GDM1 (cell line): ENCODE measurements around the gene LRRN4.

Source experiments
- DNase-seq: peaks from one replicate; lab custom pipeline; 2025; lab: John Stamatoyannopoulos, UW

The LRRN4 gene

DNA sequence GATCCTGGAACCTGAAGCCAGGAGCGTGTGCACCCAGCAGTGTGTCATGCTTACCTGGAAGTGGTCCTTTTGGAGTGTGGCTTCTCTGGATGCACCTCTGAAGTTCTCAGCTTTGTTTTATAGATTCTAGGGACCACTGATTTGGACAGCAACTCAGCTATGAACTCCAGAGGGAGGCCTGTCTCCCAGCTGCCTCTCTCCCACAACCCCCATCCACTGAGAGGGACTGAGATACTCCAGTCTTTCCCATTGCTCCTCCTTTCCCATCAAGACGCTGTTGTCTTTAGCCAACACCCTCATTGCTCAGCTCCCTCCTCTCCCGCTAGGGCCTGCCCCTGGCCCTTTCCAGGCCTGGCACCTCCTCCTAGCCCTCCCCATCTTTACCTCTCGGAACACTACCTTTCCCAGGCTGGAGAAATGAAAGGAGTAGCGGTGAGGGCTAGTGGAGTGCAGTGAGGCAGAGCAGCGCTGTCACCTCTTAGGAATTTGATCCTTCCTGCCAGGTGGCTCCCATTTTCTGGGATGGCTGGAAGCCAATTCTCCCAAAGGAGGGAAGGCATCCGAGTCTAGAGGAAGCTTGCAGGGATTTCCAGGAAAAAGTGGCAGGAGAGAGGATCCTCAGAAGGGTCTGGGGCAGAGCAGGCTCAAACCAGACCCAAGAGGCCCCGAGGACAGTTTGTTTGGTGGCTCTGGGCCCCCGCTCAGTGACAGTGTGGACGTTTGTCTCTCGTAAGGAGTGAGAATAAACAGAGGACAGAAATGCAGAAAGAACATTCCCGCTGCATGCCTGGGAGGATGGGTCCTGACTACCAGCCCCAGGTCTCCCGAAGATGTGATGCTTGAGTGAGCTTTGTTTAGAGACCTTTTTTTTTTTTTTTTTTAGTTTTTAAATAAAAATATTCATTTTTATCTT is at the start of gene LRRN4:
Gene LRRN4, minus strand, starts transcription at position 285 of the 913 bp plus-strand sequence. CDS start 1,261 bp downstream, outside the sequence.
- DNase-seq = no peak

DNA sequence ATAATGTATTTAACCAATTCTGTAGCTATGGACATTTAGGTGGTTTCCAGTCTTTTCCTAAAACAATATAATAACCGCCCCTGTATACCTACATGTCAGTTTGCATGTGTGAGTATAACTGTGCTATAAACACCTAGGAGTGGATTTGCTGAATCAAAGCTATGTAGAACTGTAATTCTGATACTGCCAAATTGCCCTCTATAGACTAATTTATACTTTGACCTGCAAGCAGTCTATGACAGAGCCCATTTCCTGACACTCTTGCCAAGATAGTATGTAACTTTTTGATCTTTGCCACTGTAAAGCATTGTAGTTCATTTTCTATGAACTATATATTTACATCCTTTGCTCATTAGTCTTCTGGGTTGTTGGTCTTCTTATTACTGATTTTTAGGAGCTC is 49.4 kb upstream of the LRRN4 start:
- no peak for DNase-seq

DNA sequence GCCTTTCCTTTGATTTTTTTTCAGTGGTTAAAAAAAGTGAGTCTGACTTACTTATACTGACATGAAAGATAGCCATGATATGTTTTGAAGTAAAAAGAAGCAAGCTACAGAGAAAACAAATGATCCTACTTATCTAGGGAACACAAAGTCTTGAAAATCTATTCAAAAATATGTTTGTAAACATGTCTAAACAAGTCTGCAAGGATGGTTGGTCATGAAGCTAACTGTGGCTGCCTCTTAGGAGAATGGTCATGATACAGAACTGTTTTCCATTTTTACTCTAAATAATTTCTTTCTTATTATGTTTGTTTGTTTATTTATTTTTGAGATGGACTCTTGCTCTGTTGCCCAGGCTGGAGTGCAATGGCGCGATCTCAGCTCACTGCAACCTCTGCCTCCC is 47.5 kb upstream of the LRRN4 start:
- DNase-seq = no peak

DNA sequence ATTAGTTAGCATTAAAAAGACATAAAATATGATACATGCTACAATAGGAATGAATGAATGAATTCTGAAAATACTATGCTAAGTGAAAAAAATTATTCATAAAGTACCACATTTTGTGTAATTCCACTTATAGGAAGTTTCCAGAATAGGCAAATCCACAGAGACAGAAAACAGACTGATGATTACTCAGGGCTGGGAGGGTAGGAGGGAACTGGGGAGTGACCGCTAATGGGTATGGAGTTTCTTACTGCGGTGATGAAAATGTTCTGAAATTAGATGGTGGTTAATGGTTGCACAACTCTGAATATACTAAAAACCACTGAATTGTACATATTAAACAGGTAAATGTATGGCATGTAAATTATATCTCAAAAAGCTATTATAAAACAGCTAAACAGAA is 46.4 kb upstream of the LRRN4 start:
- no peak for DNase-seq

DNA sequence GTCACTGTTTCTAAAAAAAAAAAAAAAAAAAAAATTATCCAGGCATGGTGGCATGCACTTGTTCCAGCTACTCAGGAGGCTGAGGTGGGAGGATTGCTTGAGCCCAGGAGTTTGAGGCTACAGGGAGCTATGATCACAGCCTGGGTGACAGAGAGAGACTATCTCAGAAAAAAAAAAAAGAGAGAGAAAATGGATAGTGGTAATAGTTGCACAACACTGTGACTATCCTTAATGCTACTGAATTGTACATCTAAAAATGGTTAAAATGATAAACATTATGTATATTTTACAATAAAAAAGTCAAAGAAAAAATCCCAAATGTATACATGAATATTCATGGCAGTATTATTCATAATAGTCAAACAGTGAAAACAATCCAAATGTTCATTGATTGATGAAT is 46.0 kb upstream of the LRRN4 start:
- DNase-seq = no peak

DNA sequence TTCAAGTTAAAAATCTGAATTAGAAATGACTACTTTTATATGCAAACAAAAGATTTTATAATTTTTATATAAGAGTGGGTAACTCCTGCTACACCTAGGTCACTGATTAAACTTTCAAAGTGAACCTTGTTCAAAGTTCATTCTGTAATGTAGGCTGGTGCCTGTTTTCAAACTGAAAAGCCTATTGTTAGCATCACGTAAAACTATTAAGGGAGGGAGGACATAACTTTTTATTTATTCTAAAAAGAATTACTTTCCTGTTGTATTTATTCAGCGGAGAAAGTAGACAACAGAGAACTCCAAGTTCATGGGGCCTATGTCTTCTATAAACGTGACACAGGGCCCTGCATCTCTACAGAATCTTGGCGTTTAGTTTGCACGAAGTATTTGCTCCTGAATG is 41.5 kb upstream of the LRRN4 start:
- DNase-seq = no peak

DNA sequence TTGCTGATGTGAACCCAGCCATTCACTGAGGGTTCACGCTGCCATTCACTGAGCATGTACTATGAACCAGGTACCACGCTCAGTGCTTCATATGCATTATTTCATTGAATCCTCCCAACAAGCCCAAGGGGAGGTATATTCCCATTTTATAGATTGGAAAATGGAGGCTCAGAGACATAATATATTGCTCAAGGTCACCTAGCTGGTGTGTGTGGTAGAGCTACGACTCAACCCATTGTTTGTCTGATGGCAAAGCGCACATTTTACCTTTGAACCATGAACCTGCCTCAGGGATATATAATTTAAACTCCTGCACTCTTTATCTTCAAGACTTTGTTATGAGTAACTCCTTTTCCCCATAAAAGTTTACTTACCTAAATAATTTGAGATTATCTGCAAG is 40.7 kb upstream of the LRRN4 start:
- DNase-seq = no peak

DNA sequence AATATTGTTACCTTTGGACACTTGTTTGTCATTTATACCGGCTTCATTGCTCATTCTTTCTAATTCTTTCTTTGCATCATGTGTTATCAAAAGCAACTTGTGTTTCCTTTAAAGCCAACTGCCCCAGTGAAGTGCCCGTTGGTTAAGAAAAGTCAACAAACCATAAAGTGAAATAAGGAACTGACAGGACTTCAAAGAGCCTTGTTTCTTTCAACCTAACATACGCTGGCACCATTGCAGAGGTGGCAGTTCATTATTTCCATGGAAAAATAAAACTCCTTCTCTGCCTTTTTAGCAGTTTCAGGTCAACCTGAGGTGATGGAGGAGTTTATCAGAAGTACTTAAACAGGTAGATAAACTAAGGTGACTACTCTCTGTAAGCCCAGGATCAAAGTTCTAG is 40.2 kb upstream of the LRRN4 start:
- DNase-seq = no peak

DNA sequence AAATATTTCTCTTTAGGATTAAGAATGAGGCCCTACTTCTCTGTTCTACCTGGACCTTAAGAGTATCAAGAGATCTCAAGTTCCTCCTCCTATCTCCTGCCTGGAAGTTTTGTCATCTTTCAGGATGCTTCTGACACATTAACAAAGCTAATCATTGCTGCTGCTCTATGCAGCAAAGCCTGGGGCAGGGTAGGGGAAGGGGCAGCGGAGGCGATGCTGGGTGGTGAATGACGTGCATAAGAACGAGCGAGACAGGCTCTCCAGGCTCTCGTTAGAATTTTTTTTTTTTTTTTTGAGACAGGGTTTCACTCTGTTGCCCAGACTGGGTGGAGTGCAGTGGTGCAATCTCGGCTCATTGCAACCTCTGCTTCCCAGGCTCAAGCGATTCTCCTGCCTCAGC is 37.8 kb upstream of the LRRN4 start:
- DNase-seq = no peak

DNA sequence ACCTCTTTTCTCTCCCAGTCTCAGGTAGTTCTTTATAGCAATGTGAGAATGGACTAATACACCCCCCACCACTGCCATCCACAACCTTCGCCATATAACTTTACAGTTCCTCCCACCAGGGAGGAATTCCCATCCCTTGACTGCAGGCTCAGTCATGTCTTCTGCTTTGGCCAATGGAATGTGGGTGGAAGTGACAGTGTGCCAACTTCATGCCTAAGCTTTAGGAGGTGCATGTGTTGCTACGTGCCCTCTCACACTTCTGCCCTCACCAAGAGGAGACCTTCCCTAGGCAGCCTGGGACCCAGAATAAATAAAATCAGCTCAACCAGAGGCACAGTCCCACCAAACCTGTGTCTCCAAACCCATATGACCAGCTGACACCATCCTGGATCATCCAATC is 33.0 kb upstream of the LRRN4 start:
- DNase-seq = no peak

DNA sequence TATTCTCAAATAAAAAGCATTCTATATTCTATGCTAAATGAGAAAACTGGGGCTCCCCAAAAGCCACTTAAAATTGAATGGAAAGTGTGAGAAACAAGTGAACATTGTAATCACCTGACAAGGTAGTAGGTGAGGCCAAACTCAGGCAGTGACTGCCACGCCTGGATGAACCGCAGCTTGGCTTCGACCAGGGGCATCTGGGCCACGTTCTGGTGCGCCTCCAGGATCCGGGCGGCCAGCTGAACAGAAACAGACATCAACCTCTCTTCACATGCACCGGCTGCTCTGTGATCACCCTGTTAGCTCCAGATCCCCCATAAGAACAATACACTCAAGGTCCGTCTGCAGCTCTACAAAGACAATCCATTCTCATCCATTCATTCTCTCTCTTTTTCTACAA is 30.1 kb upstream of the LRRN4 start:
- no peak for DNase-seq

DNA sequence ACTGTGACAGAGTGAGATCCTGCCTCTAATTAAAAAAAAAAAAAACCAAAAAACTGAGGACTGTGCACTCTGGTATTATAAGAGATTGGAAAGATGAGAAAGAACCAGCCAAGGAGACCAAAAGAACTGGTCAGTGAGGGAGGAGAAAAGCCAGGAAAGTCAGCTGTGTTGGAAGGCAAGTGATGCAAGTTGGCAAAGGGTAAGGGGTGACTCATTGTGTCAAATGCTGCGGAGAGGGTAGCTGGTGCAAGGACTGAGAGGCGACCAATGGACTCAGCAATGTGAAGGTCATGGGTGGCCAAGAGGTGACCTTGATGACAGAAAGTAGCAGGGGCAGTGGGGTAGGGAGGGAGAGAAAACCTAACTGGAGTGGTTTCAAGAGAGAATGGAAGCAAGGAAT is 27.4 kb upstream of the LRRN4 start:
- no peak for DNase-seq

DNA sequence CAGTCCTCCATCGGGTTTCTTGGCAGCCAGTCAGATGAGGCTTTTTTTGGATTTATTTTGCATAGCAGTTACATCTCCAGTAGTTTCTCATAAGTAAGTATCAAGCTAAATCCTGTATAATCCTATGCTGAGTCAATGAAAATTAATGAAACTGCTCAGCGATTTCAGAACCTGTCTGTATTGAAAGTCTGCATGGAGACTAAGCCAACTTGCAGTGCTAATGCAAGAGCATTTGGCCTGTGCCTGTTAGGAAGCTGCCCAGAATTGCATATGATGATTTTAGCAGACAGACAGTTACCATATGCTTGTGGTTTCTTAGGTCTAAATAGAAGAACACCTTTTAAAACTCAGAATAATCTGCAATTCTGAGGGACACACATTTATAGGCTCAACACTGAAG is 25.2 kb upstream of the LRRN4 start:
- no peak for DNase-seq

DNA sequence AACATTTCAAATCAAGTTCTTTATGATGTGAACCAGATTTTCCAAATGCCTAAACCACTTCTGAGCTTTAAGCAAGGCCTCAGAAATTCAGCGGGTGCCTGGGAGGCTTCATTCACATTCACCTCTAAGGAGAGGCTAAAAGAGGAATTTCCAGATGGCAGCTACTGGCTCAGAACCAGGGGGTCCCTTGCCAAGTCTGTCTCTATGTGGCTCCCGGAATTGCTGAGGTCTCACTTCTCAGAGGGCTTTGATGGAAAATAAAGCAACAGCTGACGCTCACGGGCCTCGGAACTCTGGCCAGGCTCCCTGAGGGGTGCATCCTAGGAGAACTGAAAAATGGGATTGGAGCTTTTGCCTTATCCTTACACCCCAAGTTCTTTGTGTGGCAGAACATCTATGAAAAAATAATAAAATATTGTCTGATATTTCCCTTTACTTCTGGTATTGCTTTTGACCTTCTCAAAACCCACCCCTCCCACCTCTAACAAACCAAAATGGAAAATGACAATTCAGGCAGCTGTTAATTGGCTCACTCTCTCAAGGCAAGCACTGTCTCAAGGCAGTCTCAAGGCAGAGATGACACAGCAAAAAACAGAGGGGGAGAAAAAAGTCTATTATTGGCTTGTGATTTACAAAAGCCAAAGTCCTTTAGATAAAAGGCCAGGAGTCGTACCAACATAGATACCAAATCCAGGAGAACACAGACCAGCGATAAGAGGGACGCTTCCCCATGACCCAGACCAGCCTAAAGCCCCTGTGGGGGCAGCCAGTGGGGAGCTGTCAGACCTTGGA is 21.8 kb upstream of the LRRN4 start:
- DNase-seq = peak; percentile 6

DNA sequence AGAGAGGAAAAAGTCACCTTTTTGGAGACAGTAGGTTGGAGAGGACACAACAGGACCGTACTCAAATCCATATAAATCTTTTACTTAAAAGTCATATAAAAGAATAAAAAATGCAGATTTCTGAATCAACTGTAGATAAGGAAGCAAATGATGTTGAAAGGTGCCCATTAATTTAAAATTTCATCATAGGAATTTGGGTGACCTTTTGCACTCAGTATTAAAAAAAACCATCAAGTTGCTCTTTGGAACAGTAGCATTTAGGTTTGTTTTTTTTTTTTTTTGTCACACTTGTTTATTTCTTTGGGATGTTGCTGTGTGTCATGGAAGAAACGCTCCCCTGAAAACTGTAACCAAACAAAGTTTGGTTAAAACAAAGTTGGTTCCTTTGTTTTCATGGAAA is 20.9 kb upstream of the LRRN4 start:
- DNase-seq = no peak

DNA sequence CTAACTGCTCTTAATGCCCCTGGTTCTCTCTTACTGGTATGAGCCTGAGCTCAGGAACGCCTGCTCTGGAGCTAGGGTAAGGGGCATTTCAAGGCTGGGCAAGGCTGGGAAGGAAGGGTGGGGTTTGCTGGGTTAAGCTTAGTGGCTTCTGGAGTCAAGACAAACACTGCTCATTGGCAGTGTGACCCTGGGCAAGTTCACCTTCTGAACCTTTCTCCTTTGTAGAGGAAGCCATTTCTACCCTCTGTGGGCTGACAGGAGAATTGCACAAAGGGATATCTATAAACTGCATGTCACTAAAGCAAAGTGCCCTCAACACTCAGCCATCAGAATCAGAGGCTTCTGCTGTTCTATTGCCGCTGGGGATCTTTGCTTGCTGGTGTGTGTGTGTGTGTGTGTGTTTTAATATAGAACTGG is 20.3 kb upstream of the LRRN4 start:
- peak; percentile 59 for DNase-seq

DNA sequence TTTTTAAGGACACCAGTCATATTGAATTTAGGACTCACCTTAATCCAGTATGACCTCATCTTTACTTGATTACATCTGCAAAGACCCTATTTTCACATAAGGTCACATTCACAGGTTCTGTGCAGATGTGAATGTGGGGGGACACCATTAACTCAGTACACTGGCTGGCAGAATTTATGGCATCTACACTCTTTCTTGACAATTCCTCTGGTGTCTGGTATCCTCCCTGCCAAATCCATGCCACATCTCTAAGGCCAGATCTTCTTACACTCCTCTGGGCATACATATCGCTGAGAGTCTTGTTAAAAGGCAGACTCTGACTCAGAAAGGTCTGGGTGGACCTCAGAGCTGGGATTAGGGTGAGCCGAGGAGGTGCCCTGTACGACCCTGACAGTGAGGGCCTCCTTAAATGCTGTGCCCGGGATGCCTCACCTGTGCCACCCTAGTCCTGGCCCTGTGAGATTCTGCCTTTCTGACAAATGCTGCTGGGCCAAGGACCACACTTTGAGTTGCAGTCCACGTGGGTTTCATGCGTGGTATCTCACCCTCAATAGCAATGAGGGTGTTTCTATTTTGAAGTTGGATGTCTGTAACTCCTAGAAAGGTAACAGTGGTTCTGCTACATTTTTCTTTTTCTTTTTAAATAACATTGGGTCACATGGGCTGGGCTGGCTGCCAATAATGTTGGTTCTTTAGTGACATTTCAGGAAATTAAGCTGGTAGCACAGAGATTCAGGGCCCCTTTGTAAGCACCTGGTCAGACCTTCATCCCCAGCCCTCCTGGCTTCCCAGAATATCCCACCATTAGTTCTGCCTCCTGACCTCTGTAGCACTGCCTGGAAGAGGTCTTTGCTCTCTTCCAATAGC is 17.2 kb upstream of the LRRN4 start:
- no peak for DNase-seq

DNA sequence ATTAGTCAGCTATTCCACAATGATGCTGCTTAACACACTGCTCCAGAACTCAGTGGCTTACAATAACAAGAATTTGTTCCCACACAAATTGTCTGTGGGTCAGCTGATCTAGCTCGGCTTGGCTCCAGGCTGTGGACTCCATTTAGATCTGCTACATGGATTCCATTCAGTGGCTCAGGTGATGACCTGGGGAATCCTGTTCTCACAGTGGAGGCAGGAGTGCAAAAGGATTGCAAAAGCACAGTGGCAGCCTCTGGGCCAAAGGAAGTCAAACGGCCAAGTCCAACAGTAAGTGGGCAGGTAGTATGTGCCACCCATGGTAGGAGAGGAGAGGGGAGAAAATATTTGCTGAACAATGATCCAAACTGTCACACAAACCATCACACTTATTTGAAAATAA is 15.8 kb upstream of the LRRN4 start:
- DNase-seq = no peak

DNA sequence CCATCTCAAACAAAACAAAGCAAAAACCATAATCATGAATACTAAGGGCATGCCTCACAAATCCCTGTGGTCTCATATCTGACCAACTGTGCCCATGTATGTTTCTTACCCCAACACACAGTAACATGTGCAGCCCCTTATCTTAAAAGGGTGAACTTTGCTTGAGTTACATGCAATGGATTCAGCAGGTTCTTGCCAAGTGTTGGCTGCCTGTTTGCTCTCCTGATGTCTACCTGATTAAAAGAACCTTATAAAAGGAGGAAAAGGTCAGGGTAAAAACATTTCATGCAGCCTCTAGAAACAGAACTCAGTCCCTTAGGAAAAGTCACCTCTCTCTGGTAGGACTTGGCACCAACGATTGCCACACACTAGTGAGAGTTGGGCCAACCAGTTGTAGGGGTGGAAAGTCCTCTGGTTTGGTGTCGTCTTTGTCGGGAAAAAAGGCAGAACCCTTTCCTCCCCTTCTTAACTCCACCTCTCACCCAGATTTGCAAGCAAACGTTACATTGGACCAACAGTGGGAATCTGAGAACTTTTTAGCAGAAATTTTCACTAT is 14.0 kb upstream of the LRRN4 start:
- DNase-seq = no peak

DNA sequence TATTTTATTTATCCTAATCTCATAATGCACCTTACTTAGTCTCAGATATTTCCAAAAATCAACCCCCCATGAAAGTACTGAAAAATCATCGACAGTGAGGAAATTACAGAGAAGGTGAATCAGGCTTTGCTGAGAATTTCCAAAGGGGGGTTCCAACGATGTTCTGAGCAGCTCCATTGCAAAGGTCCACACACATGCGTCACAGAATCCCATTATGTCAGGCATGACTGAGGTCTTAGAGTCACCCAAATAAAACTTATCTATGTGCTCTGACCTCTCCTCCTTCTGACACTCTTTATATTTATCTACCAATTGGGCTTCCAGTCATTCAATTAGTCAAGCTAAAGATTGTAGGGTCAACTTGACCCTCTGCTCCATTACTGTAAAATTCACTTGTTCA is 12.7 kb upstream of the LRRN4 start:
- no peak for DNase-seq

DNA sequence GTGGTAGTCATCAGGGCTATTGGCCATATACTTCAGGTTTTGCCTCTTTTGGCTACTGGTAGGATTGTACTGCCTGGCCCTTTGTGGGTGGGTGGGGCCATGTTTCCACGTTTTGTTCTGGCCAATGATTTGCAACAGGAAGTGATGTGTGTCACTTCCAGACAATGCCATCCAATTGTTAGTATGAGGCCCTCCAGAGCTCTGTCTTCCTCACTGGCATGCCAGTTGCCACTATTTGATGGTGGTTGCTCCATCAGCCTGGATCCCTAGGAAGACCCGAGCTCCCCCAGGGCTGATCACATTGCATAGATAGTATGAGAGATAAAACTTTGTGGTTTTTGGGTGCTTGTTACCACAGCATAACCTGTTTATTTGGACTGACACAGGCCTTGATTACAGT is 7.7 kb upstream of the LRRN4 start:
- no peak for DNase-seq

DNA sequence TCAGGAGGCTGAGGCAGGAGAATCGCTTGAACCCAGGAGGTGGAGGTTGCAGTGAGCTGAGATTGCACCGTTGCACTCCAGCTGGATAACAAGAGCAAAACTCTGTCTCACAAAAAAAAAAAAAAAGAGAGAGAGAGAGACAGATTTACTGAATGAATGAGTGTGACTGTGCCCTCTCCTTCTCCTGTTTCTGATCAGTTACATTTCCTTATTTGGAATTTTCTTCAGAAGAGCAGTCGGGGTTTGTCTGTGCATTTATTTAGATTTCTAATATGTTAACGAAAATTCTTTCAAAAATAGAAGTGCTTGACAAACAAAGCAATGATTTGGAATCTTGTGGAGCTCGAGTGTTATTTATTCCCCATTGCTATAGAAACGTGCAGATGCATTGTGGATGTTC is 6.4 kb upstream of the LRRN4 start:
- no peak for DNase-seq
